Measurements from ENCODE around the gene TRIM14.

TRIM14 gene, protein sequence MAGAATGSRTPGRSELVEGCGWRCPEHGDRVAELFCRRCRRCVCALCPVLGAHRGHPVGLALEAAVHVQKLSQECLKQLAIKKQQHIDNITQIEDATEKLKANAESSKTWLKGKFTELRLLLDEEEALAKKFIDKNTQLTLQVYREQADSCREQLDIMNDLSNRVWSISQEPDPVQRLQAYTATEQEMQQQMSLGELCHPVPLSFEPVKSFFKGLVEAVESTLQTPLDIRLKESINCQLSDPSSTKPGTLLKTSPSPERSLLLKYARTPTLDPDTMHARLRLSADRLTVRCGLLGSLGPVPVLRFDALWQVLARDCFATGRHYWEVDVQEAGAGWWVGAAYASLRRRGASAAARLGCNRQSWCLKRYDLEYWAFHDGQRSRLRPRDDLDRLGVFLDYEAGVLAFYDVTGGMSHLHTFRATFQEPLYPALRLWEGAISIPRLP

DNA sequence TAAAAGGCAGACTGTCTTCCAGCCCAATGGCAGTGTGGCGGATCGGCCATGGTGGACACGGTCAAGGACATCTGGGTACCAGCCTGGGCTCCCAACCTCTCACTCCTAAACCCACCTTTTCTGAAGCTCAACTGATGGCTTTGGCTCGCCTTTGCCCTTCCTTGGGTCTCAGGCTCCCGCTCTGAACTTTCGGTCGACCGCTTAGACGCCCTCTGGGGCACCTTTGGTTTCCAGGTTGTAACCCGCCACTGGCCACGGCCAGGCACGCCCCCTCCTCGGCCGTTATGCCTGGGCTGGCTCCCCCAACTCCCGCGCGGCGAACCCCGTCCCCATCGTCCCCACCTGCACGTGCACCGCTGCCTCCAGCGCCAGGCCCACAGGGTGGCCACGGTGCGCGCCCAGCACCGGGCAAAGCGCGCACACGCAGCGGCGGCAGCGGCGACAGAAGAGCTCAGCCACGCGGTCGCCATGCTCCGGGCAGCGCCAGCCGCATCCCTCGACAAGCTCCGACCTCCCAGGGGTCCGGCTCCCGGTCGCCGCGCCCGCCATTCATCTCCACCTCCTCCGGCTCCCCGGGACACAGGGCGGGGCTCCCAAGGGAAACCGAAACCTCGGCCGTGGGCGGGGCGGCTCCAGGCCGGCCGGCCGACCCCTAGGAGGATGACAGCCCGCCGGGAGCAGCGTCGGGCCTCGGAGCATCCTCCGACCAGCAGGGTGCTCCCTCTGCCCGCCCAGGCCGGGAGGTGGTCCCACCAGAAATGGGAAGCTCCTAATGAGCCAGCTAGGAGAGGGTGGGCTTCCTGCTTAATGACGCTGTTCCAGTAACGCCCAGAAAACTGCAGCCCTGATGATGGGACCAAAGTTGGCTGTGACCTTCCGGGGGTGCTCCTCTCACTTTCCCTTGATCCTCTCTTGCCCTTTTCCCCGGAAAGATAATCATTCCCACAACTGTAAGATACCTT lies at the start of gene TRIM14:
Gene TRIM14 (minus strand): TSS at position 583 of the 962 bp plus-strand sequence. CDS start 34 bp downstream, at position 549.
- DNase-seq: peak; percentile 8

DNA sequence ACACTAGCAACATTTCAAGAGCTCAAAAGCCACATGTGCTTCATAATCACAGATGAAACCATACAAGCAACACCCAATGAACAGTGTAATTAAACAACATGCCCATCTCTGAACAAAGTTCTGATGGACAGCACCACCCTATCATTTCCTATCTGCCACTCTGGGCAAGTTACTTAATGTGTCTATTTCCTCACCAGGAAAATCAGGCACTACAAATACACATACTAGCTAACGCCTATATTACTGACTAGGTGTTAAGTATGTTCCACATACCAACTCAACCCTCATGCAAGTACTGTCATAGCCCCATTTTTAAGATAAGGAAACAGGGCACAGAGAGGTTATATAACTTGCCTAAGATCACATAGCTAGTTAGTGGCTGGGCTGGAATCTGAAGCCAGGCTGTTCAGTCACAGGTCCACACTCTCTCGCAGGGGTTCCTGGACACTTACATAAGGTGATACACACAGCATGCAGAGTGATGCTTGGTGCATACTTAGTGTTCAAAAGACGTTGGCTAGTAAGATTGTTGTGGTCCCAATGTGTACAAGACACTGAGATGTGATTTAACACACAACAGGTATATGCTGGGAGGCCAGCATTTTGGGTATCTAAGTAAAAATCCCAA lies 49.2 kb upstream of the TRIM14 start:
- no peak for DNase-seq

DNA sequence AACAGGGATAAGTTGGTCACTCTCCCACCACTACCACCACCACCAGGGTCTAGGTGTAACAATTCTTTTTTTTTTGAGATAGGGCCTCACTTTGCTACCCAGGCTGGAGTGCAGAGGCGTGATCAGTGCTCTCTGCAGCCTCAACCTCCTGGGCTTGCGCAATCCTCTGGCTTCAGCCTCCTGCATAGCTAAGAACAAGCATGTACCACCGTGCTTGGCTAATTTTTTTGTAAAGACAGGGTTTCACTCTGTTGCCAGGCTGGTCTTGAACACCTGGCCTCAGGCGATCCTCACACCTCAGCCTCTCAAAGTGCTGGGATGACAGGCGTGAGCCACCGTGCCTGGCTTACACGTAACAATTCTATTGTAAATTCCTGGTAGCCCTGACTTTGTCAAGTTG lies 45.9 kb upstream of the TRIM14 start:
- no peak for DNase-seq

DNA sequence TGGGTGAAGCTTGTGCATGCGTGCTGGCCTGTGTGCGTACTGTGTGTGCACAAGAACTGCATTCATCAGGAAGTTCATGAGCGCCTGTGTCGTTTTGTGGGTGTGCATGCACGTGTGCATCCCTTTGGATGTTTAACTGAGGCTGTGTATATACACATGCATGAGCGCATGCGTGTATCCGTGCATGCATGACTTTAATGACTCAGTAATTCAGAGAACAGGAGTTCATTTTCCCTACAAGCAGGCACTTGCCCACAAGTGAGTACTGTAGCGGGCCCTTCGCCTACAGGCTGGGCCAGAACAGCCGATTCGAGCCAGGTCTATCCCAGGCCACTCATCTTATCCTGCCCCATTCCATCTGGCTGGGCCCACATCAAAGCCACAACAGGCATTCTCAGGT lies 43.6 kb upstream of the TRIM14 start:
- no peak for DNase-seq

DNA sequence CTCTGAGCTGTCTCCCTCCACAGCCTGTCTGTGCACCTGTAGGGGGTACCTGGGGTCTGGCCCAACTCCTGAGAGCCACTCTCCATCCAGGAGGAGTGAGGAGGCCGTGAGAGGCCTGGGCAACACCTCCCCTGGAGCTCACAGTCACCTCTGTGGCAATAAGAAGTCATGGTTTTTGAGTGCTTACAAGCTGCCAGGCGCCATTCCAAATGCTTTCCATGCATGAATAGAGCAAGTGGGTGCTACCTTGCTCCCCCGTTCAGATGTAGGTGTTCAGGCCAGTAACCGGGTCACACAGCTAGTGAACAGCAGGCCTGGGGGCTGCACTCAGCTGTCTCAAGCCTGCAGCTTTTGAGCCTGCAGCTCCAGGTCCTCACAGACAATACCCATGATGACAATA lies 42.8 kb upstream of the TRIM14 start:
- DNase-seq: no peak

DNA sequence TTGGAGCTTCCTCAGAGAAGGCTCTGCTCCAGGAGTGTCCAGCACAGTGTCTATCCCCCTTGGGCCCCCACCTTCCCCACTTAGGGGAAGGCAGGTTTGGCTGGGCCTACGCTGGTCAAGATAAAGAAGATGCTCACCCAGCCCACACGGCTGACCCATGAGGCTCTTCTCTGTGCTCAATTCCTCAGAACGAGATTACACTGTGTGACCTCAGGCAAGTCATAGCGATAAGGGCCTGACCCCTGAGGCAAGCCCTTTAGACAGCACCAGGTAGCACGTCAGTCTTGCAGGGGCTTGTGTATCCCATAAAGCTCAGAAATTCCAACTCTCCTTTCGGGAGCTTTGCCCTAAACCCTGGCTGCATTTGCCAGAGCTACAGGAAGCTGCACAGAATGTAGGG lies 40.8 kb upstream of the TRIM14 start:
- DNase-seq: no peak

DNA sequence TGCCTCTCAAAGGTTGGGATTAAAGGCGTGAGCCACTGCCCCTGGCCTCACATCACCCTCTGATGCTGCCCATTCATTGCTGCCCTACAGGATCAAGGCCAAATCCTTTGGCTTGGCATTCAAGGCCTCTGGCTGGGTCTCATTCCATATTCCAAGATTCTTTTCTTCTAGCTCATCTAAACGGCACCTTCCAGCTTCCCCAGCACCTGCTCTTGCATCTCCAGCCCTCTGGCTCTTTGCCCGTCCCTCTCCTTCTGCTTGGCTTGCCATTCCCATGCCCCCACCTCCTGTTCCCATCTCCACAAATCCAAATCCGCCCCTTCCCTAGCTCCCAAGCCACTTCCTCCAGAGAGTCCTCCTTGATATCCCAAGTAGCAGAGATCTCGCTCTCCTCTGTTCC lies 40.3 kb upstream of the TRIM14 start:
- no peak for DNase-seq

DNA sequence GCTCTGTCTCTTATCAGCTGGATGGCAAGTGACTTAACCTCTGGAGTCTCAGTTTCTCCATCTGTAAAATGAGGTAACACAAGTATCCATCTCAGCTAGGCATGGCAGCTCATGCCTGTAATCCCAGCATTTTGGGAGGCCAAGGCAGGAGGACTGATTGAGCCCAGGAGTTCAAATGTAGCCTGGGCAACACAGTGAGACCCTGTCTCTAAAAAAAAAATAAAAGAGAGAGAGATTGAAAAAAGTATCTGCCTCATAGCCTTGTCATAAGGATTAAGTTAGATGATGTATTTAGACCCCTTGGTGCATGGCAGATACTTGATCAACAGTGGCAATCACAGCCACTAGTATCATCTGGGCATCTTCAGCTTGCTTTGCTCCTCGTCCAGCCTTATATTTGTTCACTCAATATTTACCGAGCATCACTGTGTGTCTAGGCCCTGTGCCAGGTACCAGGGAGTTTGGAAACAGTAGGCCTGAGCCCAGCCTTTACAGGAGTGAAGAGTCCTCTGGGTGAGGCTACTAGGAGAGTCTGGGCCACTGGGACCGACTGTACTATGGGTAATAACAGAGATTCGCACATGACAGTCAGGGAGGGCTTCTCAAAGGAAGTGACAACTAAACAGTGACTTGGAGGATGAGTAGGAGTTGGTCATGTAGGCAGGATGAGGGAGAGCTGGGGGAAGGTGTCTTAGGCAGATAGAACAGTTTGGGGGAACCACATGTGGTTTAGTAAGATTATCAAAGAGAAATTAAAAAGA lies 39.2 kb upstream of the TRIM14 start:
- no peak for DNase-seq

DNA sequence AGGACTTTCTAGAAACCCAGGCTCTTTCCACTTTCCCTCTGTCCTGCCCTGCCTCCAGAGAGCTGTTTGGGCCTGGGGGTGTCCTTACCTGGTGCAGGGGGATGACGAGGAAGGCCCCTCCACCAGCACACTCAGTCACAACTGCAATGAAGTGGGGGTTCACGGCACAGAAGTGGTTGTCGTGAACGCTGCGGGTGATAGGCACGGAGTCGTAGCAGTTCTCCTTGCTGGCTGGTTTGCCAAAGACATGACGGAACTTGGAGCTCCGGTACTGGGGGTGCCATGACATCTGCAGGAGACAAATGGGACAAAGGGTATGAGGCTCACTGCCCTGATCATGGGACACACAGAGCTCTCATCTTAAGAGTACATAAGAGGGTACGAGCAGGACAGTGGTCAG lies 38.4 kb upstream of the TRIM14 start:
- DNase-seq: no peak

DNA sequence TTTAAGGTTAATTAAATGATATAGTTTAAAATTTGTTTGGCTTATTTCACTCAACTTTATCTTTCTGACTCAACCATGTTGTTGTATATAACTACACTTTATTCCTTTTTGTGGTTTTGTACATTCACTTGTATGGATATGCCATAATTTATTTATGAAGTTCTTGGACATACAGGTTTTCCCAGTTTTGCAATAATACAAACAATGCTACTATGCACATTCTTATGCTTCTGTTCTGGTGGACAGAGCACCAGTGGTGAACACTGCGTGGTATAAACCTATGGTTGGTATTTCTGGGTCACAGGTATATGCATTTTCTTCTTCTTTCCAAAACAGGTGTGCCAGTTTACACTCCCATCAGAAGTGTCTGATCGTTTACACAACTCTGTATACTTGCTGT lies 35.7 kb upstream of the TRIM14 start:
- DNase-seq: no peak

DNA sequence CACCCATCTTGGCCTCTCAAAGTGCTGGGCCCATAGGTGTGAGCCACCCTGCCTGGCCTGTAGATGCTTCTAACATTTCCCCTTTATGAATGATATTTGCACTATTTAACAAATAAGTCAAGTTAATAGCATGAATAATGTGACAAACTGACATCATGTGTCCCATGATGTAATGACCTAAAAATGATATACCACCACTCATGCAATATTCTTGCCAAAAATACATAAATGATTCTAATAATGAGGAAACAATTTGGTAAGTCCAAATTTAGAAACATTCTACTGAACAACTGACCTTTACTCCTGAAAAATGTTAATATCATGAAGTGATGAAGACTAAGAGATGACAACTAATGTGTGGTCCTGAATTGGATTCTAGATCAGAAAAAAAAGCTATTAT lies 33.5 kb upstream of the TRIM14 start:
- no peak for DNase-seq

DNA sequence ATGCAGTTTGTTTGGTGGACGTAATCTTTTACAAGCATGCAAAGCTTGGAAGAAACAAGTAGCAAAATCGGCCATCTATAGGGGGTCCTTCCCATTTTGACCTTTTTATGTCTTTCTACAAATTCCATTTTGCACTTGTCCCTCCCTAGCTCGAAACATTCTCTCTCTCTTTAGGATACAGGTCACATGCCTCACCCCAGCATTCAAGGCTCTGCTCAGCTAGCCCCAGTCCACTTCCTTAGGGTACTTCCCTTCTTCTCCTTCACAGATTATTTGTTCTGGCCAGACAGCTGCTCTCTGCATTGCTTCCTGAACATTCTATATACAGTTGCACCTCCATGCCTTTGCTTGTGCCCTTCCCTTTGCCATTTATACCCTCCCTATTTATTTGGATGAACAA lies 31.7 kb upstream of the TRIM14 start:
- DNase-seq: no peak

DNA sequence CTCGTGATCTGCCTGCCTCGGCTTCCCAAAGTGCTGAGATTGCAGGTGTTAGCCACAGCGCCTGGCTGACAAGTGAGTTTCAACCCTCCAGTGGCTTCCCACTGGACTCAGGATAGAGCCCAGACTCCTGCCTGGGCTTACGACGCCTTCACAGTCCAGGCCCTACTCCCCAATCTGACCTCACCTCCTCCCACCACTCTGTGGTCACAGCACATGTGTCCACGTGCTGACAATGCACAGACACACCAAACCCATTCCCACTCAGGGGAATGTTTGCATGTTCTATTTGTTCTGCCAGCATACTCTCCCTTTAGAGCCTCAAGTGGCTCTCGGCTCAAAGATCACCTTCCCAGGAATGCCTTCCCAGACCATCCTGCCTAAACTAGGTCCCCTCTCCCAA lies 31.1 kb upstream of the TRIM14 start:
- no peak for DNase-seq

DNA sequence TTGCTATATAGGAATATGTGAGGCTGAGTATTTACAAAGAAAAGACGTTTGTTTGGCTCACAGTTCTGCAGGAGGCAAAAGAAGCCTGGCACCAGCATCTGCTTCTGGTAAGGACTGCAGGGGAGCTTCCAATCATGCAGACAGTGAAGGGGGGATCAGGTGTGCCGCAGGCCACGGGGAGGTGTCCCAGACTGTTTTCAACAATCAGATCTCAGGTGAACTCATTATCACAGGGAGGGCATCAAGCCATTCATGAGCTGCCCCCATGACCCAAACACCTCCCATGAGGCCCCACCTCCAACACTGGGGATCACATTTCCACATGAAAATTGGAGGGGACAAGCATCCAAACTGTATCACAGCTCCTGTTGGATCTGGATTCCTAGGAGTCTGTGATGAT lies 30.4 kb upstream of the TRIM14 start:
- no peak for DNase-seq

DNA sequence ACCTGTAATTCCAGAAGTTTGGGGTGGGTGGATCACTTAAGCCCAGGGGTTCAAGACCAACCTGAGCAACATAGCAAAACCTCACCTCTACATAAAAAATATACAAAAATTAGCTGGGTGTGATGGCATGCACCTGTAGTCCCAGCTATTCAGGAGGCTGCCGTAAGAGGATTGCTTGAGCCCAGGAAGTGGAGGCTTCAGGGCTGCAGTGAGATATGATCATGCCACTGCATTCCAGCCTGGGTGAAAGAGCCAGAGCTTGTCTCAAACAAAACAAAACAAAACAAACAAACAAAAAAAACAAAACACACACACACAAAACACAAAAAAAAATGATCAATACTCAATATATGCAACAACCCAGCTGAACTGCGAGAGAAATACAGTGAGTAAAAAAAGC lies 29.5 kb upstream of the TRIM14 start:
- DNase-seq: no peak

DNA sequence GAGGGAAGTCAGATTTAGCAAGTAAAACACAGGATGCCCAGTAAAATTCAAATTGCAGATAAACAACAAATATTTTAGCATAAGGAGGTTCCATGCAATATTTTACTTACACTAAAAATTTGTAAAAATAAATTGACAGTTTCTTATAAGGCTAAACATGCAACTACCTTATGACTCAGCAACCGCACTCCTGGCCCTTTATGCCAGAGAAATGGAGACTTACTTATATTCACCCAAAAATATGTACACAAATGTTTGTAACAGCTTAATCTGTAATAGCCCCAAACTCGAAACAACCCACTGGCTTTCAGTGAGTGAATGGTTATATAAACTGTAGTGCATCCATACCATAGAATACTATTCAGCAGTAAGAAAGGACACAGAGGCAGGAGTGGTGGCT lies 28.6 kb upstream of the TRIM14 start:
- DNase-seq: no peak

DNA sequence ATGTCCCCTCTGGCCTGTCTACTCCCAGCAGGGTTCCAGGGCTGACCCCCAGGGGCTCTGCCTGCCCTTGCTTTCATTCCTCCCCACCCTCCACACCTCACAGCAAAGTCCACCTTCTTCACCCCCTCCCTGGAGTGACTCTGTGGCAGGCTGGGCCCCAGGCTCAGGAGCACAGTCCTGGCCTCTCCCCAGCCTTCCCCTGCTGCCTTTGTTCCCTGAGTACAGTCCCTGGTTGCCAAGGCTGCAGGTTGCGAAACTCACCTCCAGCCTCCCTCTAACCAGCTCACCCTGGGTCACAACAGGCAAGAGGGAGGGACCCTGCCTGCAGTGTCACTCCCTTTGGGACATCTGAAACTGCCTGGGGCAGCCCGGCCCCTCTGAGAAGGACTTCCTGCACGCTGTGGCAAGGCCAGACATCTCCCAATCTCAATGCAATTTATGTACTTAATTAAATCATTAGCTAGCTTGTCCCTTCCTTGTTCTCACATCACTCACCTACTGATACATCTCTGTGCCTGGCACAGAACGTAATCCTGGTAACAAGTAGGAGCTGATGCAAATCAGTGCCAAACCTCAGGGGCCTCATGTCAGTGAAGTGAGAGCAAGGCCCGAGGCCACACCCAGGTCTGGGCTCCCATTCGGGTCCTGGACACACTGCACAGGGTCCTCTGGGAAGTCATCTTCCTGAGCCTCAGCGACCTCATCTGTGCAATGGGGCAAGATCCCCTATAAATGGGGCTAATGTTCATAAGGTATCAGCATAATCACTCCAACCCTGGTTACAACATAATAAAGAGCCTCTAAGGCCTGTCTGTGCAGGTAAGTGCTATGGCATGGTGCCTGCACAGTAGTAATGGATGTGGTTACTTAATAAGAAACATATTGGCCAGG lies 27.3 kb upstream of the TRIM14 start:
- DNase-seq: no peak

DNA sequence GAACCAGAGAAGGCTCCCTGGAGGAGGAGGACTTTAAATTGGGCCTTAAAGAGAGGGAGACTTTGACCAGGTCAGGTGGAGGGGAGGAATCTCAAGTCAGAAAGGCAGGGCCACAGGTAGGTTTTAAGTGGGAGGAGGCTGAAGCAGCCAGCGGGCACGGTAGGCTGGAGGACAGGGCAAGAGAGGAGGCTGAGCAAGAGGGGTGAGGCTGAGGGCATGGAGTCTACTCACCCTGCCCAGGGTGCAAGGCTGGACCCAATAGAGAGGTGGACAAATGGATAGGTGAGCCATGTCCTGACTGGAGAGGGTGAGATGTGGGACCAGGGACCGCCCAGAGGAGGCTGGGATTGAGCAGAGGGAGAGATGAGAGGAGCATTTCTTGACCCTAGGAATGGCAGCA lies 25.6 kb upstream of the TRIM14 start:
- DNase-seq: no peak

DNA sequence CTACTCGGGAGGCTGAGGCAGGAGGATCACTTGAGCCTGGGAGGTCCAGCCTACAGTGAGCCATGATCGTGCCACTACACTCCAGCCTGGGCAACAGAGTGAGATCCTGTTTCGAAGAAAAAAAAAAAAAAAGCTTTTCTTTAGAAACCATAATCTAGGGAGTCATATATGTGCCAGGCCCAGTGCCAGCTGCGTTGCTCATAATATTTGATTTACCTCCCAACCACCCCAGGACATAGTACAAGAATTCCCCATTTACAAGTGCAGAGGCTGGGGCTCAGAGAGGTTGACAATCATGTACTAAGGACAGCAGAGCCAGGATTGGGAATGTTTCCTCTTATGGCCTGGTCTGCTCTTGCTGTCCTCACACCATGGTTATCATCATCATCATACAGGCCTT lies 25.1 kb upstream of the TRIM14 start:
- no peak for DNase-seq

DNA sequence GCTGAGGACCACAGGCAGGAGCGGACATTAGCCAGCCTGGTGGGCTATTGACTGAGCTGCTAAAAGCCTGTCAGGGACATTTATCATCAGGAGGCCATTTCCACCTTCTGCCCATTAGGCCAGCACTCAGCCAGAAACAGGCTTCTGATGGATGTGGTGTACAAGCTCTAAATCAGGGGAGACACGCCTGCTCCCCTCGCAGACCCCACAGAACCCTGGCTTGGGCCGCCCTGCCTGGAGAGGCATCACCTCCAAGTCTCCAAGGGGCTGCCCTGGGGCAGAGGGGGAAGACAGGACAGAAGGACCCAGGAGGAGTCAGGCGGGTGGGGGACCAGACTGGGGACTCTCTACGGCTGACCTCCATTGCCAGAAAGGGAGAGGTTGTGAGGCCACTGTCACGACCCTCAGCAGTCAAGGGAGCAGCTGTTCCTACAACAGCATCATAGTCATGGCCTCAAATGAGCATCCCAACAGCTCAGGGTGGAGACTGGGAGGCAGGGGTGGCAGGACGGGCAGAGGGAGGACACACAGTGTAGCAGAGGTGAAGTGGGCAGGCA lies 24.0 kb upstream of the TRIM14 start:
- DNase-seq: no peak

DNA sequence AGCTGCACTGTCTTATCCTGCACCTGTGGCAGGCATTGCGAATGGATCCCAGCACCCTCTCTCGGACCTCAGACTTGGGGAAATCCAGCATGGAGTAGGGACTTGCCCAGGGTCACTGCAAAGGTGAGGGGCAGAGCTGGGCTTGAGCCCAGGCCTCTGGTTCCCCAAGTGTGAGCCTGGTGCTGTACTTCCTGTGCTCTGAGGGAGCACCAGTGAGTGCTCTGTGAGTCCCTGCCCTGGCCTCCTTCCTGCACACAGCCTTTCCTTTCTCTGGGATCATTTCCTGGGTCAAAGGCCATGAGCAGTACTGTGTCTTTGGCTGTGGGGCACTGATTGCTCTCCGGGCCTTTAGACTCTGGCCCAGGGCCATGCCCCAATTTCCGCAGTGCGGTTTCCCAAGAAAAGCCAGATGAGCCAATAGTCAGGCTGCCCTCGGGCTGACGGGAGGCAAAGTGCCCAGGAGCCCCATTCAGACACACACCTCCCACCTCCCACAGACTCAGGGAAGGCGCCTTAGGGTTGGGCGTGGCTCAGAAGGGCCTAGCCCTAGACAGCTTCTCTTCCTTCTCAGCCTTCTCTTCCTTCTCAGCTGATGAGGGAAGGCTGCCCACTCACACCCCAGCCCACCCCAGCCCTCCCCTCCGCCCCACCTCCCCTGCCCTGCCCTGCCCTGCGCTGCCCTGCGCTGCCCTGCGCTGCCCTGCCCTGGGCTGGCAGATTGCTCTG lies 23.3 kb upstream of the TRIM14 start:
- DNase-seq: peak; percentile 27

Measured in midbrain (tissue), 1 donor.